Measurements from ENCODE around the gene MEF2D.

The MEF2D gene

DNA sequence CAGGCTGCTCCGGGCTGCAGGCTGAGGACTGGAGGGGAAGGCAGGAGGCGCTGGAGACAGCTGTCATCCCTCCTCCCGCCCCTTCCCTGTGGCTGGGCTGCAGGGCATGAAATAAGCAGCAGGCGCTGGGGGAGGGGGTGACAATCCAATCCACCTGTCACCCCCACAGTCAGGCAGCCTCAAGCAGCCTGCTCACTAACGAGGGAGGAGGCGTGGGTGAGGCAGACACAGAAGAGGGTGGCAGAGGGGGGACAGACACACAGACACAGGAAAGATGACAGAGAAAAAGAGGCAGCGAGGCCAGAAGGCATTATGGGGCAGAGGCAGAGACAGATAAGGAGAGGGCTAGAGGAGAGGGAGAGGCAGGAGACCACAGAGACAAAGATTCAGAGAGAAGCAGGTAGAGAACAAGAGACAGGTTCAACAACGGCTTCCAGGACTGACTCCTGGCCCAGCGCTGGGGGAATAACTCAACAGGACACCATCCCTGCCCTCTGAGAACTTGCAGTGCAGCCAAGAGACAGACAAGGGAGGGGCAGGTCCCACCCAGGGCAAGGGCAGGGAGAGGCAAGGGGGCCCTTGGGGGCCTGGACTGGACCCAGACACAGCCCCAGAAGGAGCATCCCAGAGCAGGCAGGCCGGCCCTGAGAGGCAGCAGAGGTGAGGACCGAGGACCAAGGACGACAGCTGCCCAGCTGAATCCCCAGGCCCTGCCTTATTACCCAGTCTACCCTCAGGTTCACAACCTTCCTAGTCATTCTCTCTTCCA, 11.2 kb downstream of the MEF2D start:
- DNase-seq (ENCODE audit: low read depth in 2 of 2, low spot score in 1 of 2) = no peak

- no peak for DNase-seq (ENCODE audit: low read depth in 2 of 2, low spot score in 1 of 2)
These were observed 11.9 kb downstream of the MEF2D start for GRCh38 chr1:156488566-156489165.

- no peak for DNase-seq (ENCODE audit: low read depth in 2 of 2, low spot score in 1 of 2)
These were observed 12.7 kb downstream of the MEF2D start for GRCh38 chr1:156487862-156488261.

GRCh38 chr1:156486421-156487344, 13.9 kb downstream of the MEF2D start:
- DNase-seq (ENCODE audit: low read depth in 2 of 2, low spot score in 1 of 2) = no peak

GRCh38 chr1:156485984-156486383, 14.6 kb downstream of the MEF2D start:
- no peak for DNase-seq (ENCODE audit: low read depth in 2 of 2, low spot score in 1 of 2)

DNA sequence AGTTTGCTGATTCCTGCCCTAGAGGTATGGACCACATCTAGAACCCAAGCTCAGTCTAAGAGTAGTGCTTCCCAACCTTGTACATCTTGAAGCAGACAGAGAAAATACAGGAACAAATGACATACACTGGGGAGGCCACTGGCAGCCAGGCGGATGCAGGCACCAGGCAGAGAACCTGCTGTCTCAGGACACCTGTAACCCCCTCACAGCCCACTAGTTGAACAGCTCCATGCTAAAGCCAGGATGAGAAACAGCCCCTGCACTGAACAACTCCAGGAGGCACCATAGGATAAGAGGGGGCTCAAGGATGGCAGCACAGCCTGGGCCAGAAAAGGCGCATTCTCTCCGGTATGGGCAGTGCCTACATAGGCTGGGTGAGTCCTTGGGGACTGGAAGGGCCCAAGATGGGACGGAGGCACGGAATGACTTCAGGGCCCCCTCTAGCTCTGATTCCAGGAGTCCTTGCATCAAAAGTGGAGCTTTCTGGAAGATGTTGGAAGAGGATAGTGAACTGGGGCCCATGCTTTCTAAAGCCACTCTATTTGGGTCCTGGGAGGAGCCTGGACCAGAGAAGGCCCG, 16.0 kb downstream of the MEF2D start:
- DNase-seq (ENCODE audit: low read depth in 2 of 2, low spot score in 1 of 2) = no peak

DNA sequence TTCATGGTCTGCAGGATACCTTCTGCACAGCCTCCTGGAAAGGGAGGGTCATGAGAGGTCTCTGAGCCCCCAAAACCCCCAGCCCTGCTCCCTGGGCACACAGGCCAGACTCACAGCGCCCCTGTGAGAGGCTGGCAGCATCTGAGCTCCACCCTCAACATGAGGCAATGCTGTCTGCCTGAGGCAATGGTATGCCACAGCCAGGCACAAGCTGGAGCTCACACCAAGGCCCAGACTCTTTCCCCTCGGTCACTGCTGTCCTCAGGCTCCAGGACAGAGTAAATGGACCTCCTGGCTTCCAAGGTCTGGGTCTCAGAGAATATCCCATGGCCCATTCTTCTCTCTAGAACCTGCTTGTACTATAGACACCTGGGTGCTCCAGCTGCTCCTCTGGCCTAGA, 17.2 kb downstream of the MEF2D start:
- DNase-seq (ENCODE audit: low read depth in 2 of 2, low spot score in 1 of 2) = no peak

GRCh38 chr1:156482276-156482675, 18.3 kb downstream of the MEF2D start:
- no peak for DNase-seq (ENCODE audit: low read depth in 2 of 2, low spot score in 1 of 2)

DNA sequence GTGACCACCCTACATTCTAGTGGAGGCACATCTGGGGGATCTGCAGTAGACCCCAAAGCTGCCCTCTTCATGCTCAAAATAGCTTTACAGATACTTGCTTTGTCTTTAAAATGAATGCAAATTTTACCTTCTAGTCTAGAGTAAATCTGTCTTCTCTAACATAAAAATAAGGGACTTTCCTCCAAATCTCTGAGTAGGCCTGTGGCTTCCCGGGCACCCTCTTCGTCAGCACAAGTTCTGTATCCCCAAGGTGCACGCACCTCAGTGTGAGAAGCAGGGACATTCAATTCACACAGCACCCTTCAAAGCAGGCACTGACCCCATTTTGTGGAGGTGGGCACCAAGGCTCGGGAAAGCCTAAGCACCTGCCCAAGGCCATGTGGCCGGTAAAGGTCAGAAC, 19.0 kb downstream of the MEF2D start:
- no peak for DNase-seq (ENCODE audit: low read depth in 2 of 2, low spot score in 1 of 2)

- DNase-seq (ENCODE audit: low read depth in 2 of 2, low spot score in 1 of 2) = peak; percentile 54 to 63
These were observed 20.0 kb downstream of the MEF2D start for GRCh38 chr1:156480411-156481192.

- no peak for DNase-seq (ENCODE audit: low read depth in 2 of 2, low spot score in 1 of 2)
These were observed 20.6 kb downstream of the MEF2D start for GRCh38 chr1:156480016-156480370.

GRCh38 chr1:156479093-156480015, 21.2 kb downstream of the MEF2D start:
- no peak for DNase-seq (ENCODE audit: low read depth in 2 of 2, low spot score in 1 of 2)

- DNase-seq (ENCODE audit: low read depth in 2 of 2, low spot score in 1 of 2) = no peak
These were observed 22.3 kb downstream of the MEF2D start for GRCh38 chr1:156478250-156478627.

GRCh38 chr1:156477526-156478249, 22.9 kb downstream of the MEF2D start:
- no peak for DNase-seq (ENCODE audit: low read depth in 2 of 2, low spot score in 1 of 2)

DNA sequence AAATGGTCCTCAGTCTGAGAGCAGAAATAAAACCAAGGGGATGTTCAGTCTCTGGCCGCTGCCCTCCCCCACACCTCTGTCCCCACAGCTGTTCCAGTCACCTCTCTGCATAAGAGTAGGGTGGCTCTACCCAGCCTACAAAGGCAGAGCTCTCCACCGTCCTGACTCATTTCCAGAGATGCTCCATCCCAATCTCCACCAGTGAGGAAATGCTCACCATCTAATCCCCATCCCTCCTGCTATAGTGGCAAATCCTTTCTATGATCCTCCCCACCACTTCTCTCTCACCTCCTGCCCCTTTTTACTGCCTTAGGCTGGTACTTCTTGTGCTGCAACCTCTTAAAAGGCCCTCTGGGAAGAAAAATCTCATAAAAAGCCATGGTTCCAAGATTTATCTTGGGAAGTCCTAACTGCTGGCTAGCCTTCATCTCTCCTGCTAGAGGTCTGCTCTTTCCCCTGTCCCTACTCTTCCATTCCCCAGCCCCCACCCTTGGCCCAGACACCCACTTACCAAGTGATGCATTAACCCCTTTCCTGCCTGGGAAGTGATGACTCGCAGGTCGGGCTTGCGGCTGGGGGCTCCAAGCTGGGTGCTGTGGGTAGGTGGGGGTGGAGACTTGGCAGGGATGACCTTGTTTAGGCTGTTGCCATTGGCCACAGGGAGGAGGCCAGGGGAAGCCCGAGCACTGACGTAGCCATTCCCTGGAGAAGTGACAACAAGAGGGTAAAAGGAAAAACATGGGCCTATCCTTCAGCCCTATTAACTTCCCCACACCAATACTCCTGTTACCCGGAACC, 23.9 kb downstream of the MEF2D start:
- no peak for DNase-seq (ENCODE audit: low read depth in 2 of 2, low spot score in 1 of 2)

DNA sequence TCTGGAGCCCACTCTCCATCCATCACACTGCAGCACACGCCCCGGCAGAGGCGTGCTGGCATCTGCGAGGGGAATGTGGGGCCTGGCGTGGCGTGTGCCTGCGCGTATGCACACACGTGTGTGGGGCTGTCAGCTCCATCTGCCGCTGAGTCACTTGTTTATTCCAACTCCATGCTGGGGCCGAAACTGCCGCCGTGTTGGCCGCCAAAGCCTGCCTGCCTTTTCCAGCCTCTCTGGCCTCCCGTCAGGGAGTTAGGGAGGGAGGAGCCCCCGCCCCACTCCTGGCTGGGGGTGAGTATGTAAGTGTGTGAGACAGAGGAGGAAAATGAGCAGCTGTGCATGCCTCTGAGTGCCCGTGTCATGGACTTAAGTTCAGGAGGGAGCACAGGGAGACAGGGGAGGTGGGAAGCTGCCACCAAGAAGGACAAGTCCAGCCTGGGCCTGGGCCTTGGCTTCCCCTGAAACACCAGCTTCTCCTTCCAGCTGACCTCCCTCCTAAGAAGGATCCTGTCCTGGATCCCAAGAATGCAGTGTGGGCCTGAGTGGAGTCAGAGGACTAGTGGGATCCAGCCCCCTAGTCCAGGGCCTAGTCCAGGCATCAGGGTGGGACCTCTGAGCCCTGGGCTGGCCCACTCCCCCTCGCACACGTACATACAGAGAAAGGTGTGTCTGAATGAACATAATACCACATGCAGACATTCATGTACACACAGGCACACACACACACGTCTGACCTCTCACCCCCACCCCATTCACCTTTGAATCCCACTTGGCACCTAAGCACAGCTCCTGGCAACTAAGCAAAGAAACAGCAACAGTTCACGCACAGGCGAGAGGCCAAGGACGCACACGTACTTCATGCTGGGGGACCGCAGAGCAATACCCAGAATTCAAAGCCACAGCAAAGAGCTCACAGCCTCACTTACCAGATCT, 24.7 kb downstream of the MEF2D start:
- DNase-seq (ENCODE audit: low read depth in 2 of 2, low spot score in 1 of 2) = no peak

GRCh38 chr1:156474966-156475365, 25.6 kb downstream of the MEF2D start:
- DNase-seq (ENCODE audit: low read depth in 2 of 2, low spot score in 1 of 2) = no peak

All from stimulated activated CD8-positive, alpha-beta memory T cell treated with anti-CD3 and anti-CD28 coated beads, Interleukin-4, amount 100 ng/mL, for 4 hours (primary cell).